Measurements from ENCODE around the gene SRM. TPM values are rescaled to one million over a fixed set of nuclear protein-coding genes. Genes with fewer than 3 reads are reported as not detected.
"Not testable (repeated sequence)": the region's sequence is repeated elsewhere in the genome, so short reads cannot be mapped to it uniquely, and the experiment has no call there.

The SRM gene
- total RNA-seq, 3 donors from 2014 or later, result 33.5 to 71.4 (median 39.7) TPM

DNA sequence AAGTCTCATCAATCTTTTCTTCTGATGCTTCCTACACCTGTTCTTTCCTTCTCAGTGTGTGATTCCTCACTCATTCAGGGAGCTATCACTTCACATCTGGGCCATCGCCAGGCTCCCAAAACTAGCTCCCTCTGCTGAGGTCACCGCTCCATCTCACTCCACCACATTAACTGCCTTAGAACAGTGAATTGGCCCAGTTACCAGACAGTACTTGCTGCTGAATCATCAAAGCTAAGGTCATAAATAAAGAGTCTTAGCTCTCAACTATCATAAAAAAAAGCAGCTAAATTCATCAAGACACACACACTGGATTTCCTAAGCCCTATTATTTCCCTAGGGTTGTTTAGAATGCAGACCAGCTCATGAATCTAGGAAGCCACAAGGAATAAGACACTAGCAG, 18.8 kb upstream of the SRM start:
- no peaks in the 10 kb centered on the region for H3K36me3 ChIP-seq
- DNase-seq (ENCODE audit: low spot score in 2 of 2), result no peak
- no peaks in the 10 kb centered on the region for H3K27me3 ChIP-seq
- H3K4me3 ChIP-seq, result no peak overlapping the region
- H3K4me1 ChIP-seq, result no peaks in the 10 kb centered on the region
- no peaks in the 10 kb centered on the region for H3K9me3 ChIP-seq
- no peak for TF ChIP-seq POLR2A (IDR thresholded peaks at IDR 0.05)
- intact Hi-C loops (cut with DNase I; ENCODE audit: low total_unique reads), result no loop called here
- H3K27ac ChIP-seq, result no peak overlapping the region

DNA sequence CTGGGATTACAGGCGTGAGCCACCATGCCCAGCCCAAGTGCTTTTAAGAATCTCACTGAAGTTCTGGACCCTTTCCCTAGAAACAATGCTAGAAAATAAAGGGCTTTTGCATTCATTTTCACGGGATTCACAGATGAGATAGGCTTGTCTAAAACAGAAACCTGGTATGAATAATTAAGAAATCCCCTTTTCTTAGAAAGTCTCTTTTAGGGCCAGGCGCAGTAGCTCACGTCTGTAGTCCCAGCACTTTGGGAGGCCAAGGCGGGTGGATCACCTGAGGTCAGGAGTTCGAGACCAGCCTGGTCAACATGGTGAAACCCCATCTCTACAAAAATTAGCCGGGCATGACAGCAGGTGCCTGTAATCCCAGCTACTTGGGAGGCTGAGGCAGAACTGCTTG, 13.6 kb upstream of the SRM start:
- intact Hi-C loops (cut with DNase I; ENCODE audit: low total_unique reads); H3K27me3 ChIP-seq; H3K4me1 ChIP-seq; H3K36me3 ChIP-seq; H3K4me3 ChIP-seq; H3K9me3 ChIP-seq; H3K27ac ChIP-seq: not testable (repeated sequence)
- DNase-seq (ENCODE audit: low spot score in 2 of 2), result peak in 1 of 2 donors; percentile 3

DNA sequence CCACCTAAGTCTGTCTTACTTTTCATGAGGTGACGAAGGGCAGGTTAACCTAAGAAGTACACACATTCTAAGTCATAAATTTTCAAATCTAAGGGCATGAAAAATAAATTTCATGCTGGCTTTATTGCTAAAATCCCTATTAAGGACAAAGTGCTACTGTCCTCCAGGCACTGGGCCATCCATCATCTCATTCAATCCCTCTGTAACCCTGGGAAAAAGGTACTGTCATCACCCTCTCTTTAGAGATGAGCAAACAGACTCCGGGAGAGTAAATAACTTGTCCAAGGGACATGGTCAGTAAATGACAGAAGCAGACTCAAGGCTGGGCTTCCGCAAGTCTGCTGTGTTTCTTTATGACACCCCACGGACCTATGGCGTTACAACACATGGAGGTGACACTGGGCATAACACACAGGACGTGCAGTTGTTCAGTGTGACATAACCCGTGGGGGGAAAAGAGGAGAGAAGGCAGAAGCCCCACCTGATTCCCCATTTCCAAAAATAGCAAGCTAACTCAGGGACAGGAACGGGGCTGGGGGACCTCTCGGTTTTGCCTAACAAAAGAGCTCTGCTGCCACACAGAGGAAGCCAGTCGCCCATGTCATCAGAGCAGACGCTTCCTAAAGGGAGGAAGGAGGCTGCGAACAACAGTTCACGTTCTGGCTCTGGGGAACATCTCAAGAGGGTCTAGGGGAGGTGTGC, 12.5 kb upstream of the SRM start:
- intact Hi-C loops (cut with DNase I; ENCODE audit: low total_unique reads), result no loop called here
- TF ChIP-seq POLR2AphosphoS5 (IDR thresholded peaks at IDR 0.05), result no peak
- TF ChIP-seq, protein P1, sequence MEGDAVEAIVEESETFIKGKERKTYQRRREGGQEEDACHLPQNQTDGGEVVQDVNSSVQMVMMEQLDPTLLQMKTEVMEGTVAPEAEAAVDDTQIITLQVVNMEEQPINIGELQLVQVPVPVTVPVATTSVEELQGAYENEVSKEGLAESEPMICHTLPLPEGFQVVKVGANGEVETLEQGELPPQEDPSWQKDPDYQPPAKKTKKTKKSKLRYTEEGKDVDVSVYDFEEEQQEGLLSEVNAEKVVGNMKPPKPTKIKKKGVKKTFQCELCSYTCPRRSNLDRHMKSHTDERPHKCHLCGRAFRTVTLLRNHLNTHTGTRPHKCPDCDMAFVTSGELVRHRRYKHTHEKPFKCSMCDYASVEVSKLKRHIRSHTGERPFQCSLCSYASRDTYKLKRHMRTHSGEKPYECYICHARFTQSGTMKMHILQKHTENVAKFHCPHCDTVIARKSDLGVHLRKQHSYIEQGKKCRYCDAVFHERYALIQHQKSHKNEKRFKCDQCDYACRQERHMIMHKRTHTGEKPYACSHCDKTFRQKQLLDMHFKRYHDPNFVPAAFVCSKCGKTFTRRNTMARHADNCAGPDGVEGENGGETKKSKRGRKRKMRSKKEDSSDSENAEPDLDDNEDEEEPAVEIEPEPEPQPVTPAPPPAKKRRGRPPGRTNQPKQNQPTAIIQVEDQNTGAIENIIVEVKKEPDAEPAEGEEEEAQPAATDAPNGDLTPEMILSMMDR (IDR thresholded peaks at IDR 0.05), result no peak
- no peak for TF ChIP-seq POLR2A (IDR thresholded peaks at IDR 0.05)
- H3K4me1 ChIP-seq, result no peaks in the 10 kb centered on the region
- peak overlapping the region; percentile 22 to 42 for H3K27ac ChIP-seq
- H3K36me3 ChIP-seq, result no peaks in the 10 kb centered on the region
- peak in 1 of 2 donors; percentile 25 for DNase-seq (ENCODE audit: low spot score in 2 of 2)
- H3K4me3 ChIP-seq, result peak overlapping the region in 1 of 3 donors; percentile 37
- H3K27me3 ChIP-seq, result no peaks in the 10 kb centered on the region
- H3K9me3 ChIP-seq, result no peaks in the 10 kb centered on the region

DNA sequence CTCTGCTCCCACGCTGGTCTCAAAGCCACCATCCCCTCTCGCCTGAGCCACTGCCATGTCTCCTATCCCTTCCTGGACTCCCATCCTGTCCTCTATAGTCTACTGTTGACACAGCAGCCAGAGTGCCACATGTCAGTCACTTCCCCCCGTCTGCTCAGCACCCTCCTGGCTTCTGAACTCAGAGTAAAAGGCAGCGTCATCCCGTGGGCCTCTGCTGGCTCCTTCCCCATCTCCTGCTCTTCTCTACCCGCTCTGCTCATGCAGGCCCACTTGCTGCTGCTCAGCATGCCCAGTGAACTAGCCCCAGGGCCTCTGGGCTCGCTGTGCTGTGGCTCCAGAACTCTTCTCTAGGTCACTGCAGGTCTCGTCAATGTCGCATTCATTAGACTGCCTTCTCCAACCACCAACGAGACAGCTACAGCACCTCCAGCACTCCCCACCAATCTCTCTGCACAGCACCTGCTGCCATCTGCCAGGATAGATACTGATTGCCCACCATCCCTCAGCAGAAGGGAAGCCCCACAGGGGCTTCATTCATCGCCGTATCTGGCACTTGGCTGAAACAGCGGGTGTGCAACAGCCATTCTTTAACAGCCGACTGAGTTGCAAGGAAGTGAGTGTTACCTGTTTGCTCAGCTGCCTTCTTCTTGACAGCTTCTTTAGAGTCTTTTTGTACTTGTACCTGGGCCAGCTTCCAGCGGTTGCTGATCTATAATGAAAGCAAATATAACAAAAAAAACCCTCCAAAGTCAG, 11.8 kb upstream of the SRM start:
- Histone ChIP-seq H3K9me3 (no peaks in the 10 kb centered on the region), H3K27ac (peak overlapping the region; percentile 5 to 29), H3K4me3 (peak overlapping the region in 1 of 3 donors; percentile 37), H3K27me3 (no peaks in the 10 kb centered on the region), H3K4me1 (no peaks in the 10 kb centered on the region), H3K36me3 (no peaks in the 10 kb centered on the region)
- DNase-seq (ENCODE audit: low spot score in 2 of 2), result peak in 1 of 2 donors; percentile 49
- TF ChIP-seq POLR2AphosphoS5 (IDR thresholded peaks at IDR 0.05), result no peak
- intact Hi-C loops (cut with DNase I; ENCODE audit: low total_unique reads), result no loop called here

DNA sequence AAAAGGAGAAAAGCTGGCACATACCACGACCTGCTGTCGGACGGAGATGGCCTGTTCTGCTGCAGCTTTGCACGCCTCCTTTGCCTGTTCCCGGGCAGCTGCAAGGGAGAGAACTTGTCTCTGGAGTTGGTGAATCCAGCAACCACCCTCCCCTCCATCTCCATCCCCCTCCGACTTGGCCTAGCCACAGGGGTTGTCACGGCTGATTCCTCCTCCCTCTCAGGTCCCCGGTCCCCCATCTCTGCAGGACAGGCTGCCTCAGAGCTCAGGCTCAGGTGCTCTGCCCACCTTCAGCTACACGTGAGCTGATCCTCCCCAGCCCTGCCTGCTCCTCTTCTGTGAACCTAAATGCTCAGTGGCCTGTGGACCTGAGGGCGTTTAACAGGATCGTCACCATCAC, 11.1 kb upstream of the SRM start:
- no peaks in the 10 kb centered on the region for H3K27me3 ChIP-seq
- DNase-seq (ENCODE audit: low spot score in 2 of 2), result peak in 1 of 2 donors; percentile 31
- H3K36me3 ChIP-seq, result no peaks in the 10 kb centered on the region
- H3K9me3 ChIP-seq, result no peaks in the 10 kb centered on the region
- TF ChIP-seq POLR2AphosphoS5 (IDR thresholded peaks at IDR 0.05), result no peak
- intact Hi-C loops (cut with DNase I; ENCODE audit: low total_unique reads), result no loop called here
- H3K27ac ChIP-seq, result peak overlapping the region; percentile 5 to 29
- H3K4me1 ChIP-seq, result no peaks in the 10 kb centered on the region
- peak overlapping the region in 1 of 3 donors; percentile 37 for H3K4me3 ChIP-seq

DNA sequence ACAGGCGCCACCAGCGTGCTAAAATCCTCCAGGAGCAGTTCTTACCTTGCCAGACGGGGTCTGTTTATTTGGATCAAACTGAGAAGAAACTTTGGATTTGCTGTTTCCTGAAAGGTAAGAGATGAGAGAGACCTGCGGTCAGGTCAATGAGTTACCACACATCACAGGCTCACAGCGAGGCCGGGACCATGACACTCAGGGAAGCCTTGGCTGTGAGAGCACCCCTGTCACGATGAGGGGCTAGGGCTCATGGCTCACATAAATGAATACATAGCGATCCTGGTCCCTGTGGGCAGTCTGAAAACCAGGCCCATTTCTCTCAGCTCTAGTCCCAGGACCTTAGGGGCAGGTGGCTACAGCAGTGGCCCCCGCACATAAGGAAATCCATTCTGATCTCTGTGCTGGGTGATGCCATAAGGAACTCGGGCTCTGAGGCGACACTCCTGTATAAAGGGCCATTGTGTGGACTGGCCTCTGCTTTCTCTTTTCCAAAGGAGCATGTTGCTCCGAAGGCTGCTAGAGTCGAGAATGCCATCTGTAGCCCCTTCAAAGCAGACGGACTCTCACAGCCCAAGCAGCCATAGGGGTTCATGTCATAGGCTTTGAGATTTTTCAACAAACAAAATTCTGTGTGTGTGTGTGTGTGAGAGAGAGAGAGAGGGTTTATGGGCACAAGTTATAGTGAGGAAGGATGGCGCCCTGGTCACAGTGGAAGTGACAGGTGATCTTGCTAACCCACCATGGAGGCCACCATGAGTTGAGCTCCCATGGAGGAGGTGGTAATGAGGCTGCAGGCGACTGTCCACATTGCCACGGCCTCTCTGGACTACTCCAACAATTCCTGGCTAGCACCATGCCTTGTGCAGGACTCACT, 9.0 kb upstream of the SRM start:
- Histone ChIP-seq H3K4me1 (no peaks in the 10 kb centered on the region), H3K9me3 (no peaks in the 10 kb centered on the region), H3K4me3 (peak overlapping the region in 2 of 3 donors; percentile 22 to 37), H3K36me3 (no peaks in the 10 kb centered on the region), H3K27ac (peak overlapping the region; percentile 54 to 74), H3K27me3 (no peaks in the 10 kb centered on the region)
- TF ChIP-seq, protein P1 (IDR thresholded peaks at IDR 0.05), result no peak
- no peak for TF ChIP-seq POLR2A (IDR thresholded peaks at IDR 0.05)
- no peak for TF ChIP-seq POLR2AphosphoS5 (IDR thresholded peaks at IDR 0.05)
- intact Hi-C loops (cut with DNase I; ENCODE audit: low total_unique reads), result no loop called here
- DNase-seq (ENCODE audit: low spot score in 2 of 2), result peak in 1 of 2 donors; percentile 43
